Stromal cell of bone marrow (primary cell): Measurements from ENCODE around the gene FAS.

Source experiments
- DNase-seq: peaks from one replicate; pipeline ENCODE4 v3.0.0-alpha.2; 2012; ENCODE audit warnings: low read depth

The FAS gene

DNA sequence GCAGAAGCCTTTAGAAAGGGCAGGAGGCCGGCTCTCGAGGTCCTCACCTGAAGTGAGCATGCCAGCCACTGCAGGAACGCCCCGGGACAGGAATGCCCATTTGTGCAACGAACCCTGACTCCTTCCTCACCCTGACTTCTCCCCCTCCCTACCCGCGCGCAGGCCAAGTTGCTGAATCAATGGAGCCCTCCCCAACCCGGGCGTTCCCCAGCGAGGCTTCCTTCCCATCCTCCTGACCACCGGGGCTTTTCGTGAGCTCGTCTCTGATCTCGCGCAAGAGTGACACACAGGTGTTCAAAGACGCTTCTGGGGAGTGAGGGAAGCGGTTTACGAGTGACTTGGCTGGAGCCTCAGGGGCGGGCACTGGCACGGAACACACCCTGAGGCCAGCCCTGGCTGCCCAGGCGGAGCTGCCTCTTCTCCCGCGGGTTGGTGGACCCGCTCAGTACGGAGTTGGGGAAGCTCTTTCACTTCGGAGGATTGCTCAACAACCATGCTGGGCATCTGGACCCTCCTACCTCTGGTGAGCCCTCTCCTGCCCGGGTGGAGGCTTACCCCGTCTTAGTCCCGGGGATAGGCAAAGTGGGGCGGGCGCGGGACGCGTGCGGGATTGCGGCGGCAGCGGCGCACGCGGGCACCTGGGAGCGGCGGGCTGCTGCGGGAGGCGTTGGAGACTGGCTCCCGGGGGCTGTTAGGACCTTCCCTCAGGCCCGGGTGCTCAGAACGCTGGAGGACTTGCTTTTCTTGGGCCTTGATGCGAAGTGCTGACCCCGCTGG lies at the start of gene FAS:
Gene FAS (plus strand): TSS at position 415 of the 777 bp plus-strand sequence. CDS start 79 bp downstream, at position 494.
- DNase-seq = no peak

DNA sequence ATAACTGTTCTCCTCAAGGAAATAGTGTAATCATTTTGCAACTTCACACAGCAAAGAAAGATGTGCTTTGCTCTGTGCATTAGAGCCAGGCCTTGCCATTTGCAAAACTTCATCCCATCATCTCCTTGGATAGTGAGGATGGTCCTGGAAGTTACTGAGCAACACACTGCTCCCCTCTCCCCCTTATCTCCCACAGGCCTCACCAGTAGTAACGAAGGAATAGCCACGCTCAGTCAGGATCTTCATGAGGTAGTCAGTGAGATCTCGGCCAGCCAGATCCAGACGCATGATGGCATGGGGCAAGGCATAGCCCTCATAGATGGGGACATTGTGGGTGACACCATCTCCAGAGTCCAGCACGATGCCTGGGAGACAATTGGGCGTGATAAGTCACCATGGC lies 49.6 kb upstream of the FAS start:
- DNase-seq = no peak

DNA sequence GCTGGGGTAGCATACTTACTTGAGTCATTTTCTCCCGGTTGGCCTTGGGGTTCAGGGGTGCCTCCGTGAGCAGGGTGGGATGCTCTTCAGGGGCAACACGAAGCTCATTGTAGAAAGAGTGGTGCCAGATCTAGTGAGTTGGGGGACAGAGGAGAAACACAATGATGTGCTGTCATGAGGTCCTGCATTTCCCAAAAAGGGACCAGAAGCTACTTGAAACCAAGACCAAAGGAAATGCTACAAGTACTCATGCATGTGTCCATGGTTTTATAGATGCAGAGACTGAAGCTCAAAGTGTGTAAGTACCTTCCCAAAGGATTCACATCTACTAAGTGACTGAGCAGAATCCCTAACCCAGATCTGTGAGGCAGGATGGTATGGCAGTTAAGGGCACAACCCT lies 46.8 kb upstream of the FAS start:
- DNase-seq = no peak

DNA sequence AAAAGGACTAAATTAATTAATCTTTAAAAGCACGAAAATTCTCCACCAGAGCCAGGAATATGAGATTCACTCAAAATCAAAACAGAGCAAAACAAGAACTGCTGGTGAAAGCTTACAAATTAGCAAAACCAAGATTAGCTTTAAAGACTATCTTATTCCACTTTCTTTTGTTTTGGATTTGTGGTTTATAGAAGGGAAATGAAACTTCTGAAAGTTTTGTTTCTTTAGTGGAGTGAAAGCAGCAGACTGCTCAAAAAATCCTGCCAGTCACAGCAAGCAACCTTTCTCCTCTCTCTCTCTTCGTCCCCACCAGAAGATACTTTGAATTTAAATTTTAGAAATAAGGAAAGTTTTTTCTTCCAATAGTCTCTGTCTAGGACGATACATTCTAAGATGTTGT lies 45.8 kb upstream of the FAS start:
- DNase-seq = no peak

DNA sequence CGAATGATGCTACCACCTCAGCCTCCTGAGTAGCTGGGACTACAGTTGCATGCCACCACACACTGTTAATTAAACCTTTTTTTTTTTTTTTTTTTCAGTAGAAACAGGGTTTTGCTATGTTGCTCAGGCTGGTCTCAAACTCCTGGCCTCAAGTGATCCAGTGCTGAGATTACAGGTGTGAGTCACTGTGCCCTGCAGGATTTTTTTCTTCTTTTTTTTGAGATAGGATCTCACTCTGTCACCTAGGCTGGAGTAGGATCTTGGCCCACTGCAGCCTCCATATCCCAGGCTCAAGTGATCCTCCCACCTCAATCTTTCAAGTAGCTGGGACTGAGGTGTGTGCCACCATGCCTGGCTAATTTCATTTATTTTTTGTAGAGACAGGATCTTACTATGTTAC lies 44.4 kb upstream of the FAS start:
- no peak for DNase-seq

DNA sequence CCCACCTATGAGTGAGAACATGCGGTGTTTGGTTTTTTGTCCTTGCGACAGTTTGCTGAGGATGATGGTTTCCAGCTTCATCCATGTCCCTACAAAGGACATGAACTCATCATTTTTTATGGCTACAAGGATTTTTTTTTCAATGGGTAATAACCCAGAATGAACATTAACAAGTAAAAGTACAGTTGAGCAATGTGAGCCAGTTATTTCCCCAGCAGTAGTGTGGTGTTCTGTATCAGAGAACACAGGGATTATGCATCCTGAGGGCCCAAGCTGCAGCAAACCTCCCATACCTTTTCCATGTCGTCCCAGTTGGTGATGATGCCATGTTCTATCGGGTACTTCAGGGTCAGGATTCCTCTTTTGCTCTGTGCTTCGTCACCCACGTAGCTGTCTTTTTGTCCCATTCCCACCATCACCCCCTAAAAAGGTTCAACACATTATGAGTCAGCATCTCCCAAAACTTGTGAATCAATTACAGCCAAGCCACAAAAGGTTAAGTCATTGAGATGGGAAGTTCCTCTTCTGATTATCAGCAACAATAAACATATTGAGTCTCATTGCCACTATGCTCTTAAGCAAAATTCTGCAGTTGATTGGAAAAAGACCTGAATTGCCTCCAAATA lies 43.5 kb upstream of the FAS start:
- DNase-seq = no peak

DNA sequence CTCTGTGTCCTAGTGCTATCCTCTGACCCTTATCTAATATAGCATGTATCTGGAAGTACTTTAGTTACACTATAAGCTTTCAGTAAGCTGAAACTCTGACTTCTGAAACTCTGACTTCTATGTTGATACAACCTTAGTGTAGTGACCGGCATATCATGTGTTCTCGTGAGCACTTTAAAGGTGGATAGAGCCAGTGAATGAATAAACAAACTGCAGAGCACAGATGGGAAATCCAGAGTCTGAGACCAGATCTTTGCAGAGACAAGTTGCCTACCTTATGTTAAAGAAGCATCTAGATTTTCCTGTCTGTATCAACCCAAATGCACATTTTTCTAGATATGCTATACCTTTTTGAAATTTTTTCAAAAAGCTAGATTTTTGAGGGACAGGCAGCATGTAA lies 41.5 kb upstream of the FAS start:
- DNase-seq = no peak

DNA sequence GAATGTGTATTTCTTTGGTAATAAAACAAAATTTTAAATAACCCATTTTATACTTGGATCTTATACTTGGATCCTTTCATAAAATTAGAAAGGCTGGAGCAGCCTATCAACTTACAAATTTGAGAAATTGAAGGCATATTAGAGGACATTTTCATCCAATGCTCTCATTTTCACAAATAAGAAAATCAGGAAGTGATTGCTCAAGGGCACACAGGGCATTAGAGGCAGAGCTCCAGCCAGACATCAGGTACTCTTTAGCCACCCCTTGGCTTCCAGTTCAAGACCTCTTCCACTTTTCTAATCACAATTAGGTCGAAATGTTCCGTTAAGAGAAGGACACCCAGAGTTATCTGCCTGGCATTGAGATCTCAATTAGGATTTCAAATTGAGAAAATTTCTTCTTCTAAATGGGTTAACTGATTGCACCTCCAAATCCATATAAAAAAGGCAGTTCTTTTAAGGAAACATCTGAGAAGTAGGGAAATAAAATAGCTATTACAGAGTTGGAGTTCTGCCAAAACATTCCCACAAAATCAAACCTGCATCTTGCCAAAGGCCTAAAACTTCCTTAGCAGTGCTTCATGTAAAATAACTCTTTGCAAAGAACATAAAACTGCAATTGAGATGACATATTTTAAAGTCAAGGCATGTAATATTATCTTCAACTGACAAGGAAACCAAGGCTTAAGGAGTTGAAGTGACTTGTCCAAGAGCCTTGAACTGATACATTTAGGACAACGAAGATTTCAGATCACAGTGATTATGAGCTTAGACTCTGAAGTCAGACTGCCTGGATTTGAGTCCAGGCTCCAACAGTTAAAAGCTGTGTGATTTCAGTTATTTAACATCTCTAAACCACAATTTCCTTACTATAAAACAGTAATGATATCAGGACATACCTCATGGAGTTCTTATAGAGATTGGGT lies 40.4 kb upstream of the FAS start:
- no peak for DNase-seq

DNA sequence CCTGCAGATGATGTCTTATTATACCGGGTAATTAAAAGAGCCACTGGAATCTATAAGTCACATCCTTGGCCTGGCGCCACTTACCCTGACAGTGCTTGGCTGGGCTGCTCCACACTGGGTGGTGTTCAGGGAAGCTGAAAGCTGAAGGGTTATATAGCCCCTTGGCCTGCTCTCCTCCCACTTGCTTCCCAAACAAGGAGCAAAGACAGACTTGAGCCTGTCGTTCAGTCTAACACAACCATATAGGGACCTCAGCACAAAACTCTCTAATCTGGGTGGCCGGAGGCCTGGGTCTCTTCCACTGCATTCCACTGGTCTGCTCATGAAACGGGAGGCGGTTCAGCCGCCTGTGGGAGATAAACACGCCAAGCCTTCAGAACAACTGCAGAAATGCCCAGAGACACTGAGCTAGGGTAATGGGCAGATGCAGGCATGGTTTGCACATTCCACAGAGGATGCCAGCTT lies 37.9 kb upstream of the FAS start, which contains the start of gene ACTA2:
Gene ACTA2 (minus strand): TSS at position 127 of the 465 bp plus-strand sequence. CDS start 3,843 bp downstream, outside the sequence.
- DNase-seq = peak; percentile 35

DNA sequence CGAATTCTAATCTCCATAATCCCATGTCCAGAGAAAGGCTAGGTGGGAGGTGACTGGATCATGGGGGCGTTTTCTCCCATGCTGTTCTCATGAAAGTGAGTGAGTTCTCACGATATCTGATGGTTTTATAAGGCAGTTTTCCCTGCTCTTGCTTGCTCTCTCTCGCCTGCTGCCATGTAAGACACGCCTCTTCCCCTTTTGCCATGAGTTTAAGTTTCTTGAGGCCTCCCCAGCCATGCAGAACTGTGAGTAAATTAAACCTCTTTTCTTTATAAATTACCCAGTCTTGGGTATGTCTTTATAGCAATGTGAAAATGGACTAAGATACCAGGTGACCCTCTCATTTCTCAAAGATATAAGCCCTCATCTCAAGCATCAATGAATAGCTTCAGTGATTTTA lies 36.9 kb upstream of the FAS start:
- DNase-seq = no peak

DNA sequence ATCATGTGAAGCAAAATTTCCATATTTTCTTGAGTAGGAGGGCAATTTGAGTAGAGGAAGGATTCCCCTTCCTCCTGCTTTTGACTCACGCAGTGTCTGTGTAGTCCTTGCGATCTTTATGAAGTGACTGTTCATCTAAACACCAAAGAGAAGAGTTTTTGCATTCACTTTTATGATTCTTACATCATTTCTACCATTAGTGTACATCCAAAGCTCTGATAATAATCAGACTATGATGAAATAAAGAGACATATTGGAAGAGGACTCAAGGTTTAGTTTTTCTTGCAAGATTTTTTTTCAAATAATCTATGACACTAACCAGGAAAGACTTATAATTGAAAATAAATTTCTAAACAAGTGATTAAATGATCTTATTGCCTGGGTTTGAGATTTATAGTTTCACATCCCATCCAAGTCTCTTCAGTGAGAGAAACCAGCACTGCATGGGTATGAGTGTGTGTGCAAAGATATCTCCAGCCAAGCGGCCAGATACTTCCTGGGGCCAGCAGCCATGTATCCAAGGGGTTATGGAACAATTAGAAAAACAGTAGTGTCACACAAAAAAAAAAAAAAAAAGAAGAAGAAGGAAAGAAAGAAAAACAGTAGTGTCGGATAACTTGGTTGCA lies 36.0 kb upstream of the FAS start:
- no peak for DNase-seq

DNA sequence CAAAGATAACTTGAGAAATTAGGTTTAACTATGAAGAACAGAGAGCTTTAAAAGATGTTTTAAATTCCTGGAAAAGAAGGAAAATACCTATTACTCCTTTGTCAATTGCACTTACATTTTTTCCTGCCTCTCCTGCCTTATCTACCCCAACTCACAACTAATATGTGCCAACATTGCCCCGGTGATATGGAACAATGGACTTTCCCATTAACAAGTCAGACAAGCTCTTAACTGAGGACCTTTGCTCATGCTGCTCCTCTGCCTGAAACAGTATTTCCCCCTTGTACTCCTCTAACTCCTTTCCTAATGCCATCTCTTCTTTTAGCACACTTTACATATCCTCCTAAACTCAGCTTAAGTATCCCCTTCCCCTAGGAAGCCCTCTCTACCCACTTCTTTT lies 33.2 kb upstream of the FAS start:
- DNase-seq = no peak

DNA sequence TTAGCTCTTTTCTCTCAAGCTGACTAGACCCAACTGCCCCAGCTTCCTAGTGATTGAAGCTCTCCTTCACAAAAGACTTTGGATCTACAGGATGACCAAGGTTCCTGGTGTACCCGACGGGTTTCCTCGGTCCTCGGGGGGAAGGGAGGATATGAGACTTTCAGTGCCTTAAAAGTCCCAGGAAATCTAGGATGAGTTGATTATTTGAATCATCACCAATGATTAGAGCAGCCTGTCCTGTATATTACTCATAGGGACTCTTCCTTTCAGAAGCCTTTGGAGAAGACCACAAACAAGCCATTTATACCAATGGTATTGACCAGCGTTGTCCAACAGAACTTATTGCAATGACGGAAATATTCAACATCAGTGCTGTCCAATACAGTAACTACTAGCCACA lies 31.9 kb upstream of the FAS start:
- no peak for DNase-seq

DNA sequence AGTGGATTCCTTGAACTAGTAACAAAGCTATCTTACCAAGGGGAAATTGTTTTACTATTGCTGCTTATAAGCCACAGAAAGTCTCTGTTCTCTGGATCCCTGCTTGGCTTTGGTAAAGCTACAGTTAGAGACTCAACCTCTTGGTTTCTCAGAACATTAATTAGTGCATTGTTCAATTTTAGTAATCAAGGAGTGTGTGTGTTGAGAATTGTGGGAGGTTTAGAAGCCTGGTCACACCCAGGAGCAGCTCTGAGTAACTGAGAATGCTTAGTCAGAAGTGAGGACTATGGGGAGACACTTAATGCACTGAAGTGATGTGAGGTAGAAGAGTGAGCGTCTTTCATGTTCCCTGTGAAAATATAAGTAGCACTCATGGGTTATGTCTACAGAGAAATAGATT lies 29.8 kb upstream of the FAS start:
- no peak for DNase-seq

DNA sequence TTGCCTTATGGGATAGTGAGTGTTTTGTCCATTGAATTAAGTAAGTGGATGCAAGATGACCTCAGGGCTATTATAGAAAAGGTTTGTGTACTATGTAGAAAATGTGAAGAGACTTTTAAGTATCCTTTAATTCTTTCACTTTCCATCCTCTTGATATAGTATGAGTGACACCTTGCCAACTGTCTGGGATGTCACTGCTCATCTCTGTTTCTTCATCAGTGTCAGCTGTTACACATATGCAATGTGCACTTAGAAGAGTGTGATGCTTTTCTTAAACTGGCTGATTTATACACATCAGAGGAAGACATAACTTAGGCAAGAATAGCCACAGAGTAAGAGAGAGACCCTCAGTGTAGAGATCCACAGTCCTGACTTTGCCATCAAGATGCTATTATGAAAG lies 29.3 kb upstream of the FAS start:
- DNase-seq = no peak

DNA sequence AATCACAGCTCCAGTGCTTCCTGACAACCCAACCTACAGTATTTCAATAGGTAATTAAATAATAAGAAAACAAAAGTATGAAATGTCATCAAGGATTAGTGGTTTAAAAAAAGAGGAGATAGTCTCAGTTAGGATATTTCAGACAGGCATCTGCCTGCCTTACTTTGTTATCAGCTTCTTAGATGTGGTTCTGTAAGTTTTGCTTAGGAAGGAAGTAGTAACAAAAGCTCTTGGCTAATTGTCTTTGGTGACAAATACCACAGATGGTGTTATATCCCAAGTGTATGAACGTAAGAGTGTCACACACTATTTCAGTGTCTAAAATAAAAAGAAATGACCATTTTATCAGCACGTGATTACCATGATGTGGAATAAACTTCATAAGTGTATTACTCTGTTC lies 28.3 kb upstream of the FAS start:
- DNase-seq = no peak

DNA sequence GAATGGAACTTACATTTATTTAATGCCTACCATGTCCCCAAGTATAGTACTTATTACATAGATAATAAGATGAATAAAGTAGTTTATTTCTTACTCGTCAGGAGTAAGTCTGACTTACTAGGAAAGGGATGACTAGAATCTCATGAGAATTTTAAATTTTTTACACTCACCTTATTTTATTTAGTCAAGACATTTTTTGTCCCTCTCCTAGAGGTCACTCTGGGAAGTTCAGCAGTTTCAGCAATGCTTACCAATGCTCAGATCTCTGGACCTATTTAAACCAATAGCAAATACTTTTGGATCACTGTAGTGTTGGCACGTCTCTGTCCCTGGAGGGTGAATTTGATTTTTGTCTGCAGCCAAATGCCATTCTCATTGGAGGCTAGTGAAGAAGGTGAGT lies 27.3 kb upstream of the FAS start:
- DNase-seq = no peak

DNA sequence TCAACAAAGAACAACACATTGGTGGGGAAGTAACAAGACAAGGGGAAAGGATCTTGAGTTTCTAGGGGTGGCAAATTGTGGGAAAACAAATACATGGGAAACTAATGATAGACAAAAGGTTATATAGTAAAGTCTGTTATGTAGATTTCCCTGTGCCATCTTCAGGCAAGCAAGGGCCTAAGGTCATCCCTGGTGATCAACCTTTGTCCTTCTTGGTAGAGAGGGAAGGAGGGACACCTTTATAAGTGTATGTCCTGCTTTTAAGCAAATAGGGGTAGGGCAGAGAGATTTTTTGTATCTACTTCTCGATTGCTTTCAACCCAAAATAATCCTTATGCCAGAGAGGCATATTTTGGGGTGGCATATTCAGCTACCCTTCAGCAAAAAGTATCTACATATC lies 26.2 kb upstream of the FAS start:
- DNase-seq = no peak

DNA sequence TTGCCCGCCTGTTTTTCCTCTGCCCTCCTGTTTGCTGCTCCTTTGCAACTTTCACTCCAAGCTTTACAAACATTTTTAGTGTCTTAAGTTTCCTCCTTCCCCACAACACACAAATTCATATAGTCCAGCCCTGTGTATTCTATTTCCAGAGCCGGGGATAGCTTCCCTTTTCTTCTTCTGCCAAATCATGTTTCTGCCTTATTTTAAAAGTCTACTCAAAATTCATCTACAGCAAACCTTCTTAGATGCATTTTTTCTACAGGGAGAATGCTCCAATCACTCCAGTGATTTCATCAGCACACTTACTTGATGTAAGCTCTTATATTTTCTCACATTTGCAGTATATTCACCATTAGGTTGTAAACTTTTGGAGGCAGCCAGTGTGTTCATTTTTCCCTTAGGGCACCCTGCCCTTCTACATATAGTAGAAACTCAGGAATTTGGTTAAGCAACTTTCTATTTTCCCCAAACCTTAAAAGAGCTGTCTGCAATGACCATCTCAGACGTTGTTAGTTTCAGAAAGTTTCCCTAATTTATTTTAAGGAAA lies 25.7 kb upstream of the FAS start:
- no peak for DNase-seq

DNA sequence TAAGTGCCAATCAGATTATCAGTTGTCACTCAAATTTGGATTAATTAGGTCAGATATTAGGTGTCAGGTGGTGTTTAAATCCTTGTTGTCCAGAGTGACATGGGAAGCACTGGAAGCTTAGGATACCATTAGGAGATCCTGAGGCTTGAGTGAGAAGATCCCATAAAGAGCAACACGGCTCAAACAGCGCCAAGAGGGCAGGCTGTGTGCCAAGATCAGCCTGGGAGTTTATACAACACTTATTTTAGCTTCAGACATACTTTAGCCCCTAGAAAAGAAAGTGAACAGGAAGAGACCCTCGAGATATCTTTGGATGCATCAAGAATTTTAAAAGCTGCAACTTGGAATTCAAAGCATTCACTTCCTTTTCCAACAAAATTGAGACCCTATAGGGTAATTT lies 23.8 kb upstream of the FAS start:
- DNase-seq = no peak

DNA sequence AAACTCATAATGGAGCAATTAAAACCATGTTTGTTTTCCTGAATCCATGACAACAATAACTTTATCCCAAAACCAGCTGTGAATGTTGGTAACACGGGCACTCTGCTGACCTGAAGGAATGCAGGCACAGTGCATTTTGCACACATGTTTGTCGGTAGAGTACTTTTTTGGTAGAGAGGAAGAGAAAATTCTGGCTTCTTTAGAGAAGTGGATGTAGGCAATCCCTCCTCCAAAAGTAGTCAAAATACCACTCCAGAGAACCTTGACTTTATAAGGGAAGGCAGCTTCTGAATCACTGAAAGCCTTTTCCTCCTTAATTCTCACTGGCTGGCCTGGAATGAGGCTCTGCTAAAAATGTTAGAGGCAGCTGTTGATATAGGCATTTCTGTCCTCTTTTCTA lies 22.2 kb upstream of the FAS start:
- no peak for DNase-seq
